HepG2 (cell line): ENCODE results near the gene NT5C2. TPM values are rescaled to one million over a fixed set of nuclear protein-coding genes. Genes with fewer than 3 reads are reported as not detected.
A peak's percentile ranks its signal among the peaks of the same experiment; 100 is the strongest.

Source experiments
- CBX2 ChIP-seq, 2 experiments: fragments of 200-600 bp in 1 of 2; sonication (generic); formaldehyde crosslinking in 1 of 2; IDR thresholded peaks; 2 replicates each; pipeline versions ENCODE4 v1.7.0 to v1.8.1; 2018 to 2022; ENCODE audit warnings: low read depth in 2 of 2, low read length in 1 of 2, mild to moderate bottlenecking in 1 of 2, missing genetic modification reagents in 1 of 2
- EP300 ChIP-seq, 3 experiments: sonication (generic) in 1 of 3; formaldehyde crosslinking in 1 of 3; IDR thresholded peaks; 2 replicates each; pipeline versions ENCODE4 v1.5.1 to v1.6.1; 2011 to 2020; ENCODE audit warnings: low read depth in 2 of 3, low read length in 2 of 3, borderline replicate concordance in 1 of 3, improper control_type of control experiment in 1 of 3, mild to moderate bottlenecking in 1 of 3, missing genetic modification reagents in 1 of 3, moderate library complexity in 1 of 3
- ERF ChIP-seq: IDR thresholded peaks from 2 replicates; pipeline ENCODE4 v1.6.1; 2018; ENCODE audit warnings: missing biosample characterization, missing genetic modification reagents
- FOXA3 ChIP-seq: IDR thresholded peaks from 2 replicates; pipeline ENCODE4 v1.6.1; 2016; ENCODE audit warnings: missing genetic modification reagents, missing compliant biosample characterization
- GABPA ChIP-seq, 2 experiments: IDR thresholded peaks; 2 replicates each; pipeline ENCODE4 v1.6.1; 2011 to 2016; ENCODE audit warnings: low read depth in 2 of 2, low read length in 1 of 2, missing biosample characterization in 1 of 2, missing genetic modification characterization in 1 of 2
- GATAD1 ChIP-seq: IDR thresholded peaks from 2 replicates; pipeline ENCODE4 v1.6.1; 2016; ENCODE audit warnings: missing genetic modification reagents, missing compliant biosample characterization
- HMG20A ChIP-seq: IDR thresholded peaks from 2 replicates; pipeline ENCODE4 v1.6.1; 2016; ENCODE audit warnings: borderline replicate concordance
- IRF2 ChIP-seq: IDR thresholded peaks from 2 replicates; pipeline ENCODE4 v1.6.1; 2018; ENCODE audit warnings: missing genetic modification reagents, missing compliant biosample characterization
- MEF2D ChIP-seq: sonication (generic); formaldehyde crosslinking; IDR thresholded peaks from 2 replicates; pipeline ENCODE4 v1.5.1; 2020; ENCODE audit warnings: mild to moderate bottlenecking, missing genetic modification reagents
- NCOA2 ChIP-seq: sonication (generic); formaldehyde crosslinking; IDR thresholded peaks from 2 replicates; pipeline ENCODE4 v1.8.0; 2022; ENCODE audit warnings: inconsistent platforms
- NFE2 ChIP-seq: sonication (generic); formaldehyde crosslinking; IDR thresholded peaks from 2 replicates; pipeline ENCODE4 v1.4.0; 2020; ENCODE audit warnings: missing genetic modification reagents
- NR2F6 ChIP-seq, 2 experiments: IDR thresholded peaks; 2 replicates each; pipeline ENCODE4 v1.6.1; 2016; ENCODE audit warnings: antibody characterized with exemption in 1 of 2, mild to moderate bottlenecking in 1 of 2
- POLR2A ChIP-seq, 2 experiments: IDR thresholded peaks; 2 replicates each; pipeline ENCODE4 v1.6.1; 2011; ENCODE audit warnings: low read depth in 2 of 2, low read length in 2 of 2, mild to moderate bottlenecking in 1 of 2, moderate library complexity in 1 of 2; ENCODE audit not compliant: insufficient read depth in 1 of 2
- POLR2G ChIP-seq: fragments of 200-400 bp; formaldehyde crosslinking; IDR thresholded peaks from 2 replicates; pipeline ENCODE4 v1.6.1; 2018; ENCODE audit warnings: mild to moderate bottlenecking, low read depth, low read length, moderate library complexity
- RXRB ChIP-seq: IDR thresholded peaks from 2 replicates; pipeline ENCODE4 v1.6.1; 2016; ENCODE audit warnings: borderline replicate concordance, missing genetic modification reagents, missing compliant biosample characterization
- SAP130 ChIP-seq: IDR thresholded peaks from 2 replicates; pipeline ENCODE4 v1.6.1; 2016; ENCODE audit warnings: low read depth
- TAF1 ChIP-seq: sonication (generic); formaldehyde crosslinking; IDR thresholded peaks from 2 replicates; pipeline ENCODE4 v1.4.0; 2020; ENCODE audit warnings: missing genetic modification reagents
- TEAD3 ChIP-seq: optimal IDR thresholded peaks from 2 replicates; pipeline ENCODE3; 2016; ENCODE audit warnings: borderline replicate concordance
- THAP11 ChIP-seq: IDR thresholded peaks from 2 replicates; pipeline ENCODE4 v1.6.1; 2016; ENCODE audit warnings: missing biosample characterization, missing genetic modification reagents
- ZFAT ChIP-seq: sonication (generic); formaldehyde crosslinking; conservative IDR thresholded peaks from 2 replicates; pipeline ENCODE4 v1.8.1; 2023; ENCODE audit warnings: missing genetic modification reagents, inconsistent platforms
- ZKSCAN1 ChIP-seq: fragments of 150-350 bp; IDR thresholded peaks from 2 replicates; pipeline ENCODE4 v1.6.1; 2014; ENCODE audit warnings: low read length
- ZNF331 ChIP-seq: sonication (generic); formaldehyde crosslinking; IDR thresholded peaks from 2 replicates; pipeline ENCODE4 v1.4.0; 2020; ENCODE audit warnings: missing genetic modification reagents
- ZNF383 ChIP-seq: sonication (generic); formaldehyde crosslinking; IDR thresholded peaks from 2 replicates; pipeline ENCODE4 v1.4.0; 2020; ENCODE audit warnings: missing genetic modification reagents, mild to moderate bottlenecking, borderline replicate concordance
- ZNF703 ChIP-seq: sonication (generic); formaldehyde crosslinking; IDR thresholded peaks from 2 replicates; pipeline ENCODE4 v1.5.1; 2020; ENCODE audit warnings: missing genetic modification reagents, mild to moderate bottlenecking, moderate library complexity, borderline replicate concordance
- polyA plus RNA-seq, 8 experiments: library from polyadenylated mRNA; depleted of rRNA in 3 of 8; stranded (reverse) in 7 of 8; unstranded in 1 of 8; fragments of >200 nt; fragmentation: Illumina TruSeq in 4 of 8; extraction: Trizol in 4 of 8; gene quantifications; 2 replicates each; pipeline versions ENCODE4 v1.2.1 to v1.2.3, GENCODE V29; 2011 to 2016; ENCODE audit warnings: low read depth in 4 of 8, missing spikeins in 1 of 8, mixed read lengths in 1 of 8; ENCODE audit not compliant: insufficient read depth in 1 of 8
- total RNA-seq, 5 experiments: library from RNA; depleted of rRNA; stranded (reverse); fragments of >200 nt; fragmentation: Illumina TruSeq; extraction: Trizol; gene quantifications; 2 replicates each; pipeline ENCODE4 v1.2.3, GENCODE V29; 2016; ENCODE audit warnings: low read depth in 1 of 5
- TF ChIP-seq, protein P1 (sequence below): sonication (generic); formaldehyde crosslinking; IDR thresholded peaks from 2 replicates; pipeline ENCODE4 v1.4.0; 2020; ENCODE audit warnings: missing genetic modification reagents
- TF ChIP-seq, protein P2 (sequence below), 2 experiments: fragments of 450-650 bp in 1 of 2; sonication (generic) in 1 of 2; formaldehyde crosslinking; IDR thresholded peaks; 2 replicates each; pipeline versions ENCODE4 v1.5.0 to v1.8.0; 2020 to 2022; ENCODE audit warnings: mild to moderate bottlenecking in 1 of 2, missing genetic modification reagents in 1 of 2
- TF ChIP-seq, protein P3 (sequence below): sonication (generic); formaldehyde crosslinking; IDR thresholded peaks from 2 replicates; pipeline ENCODE4 v1.4.0; 2020; ENCODE audit warnings: missing genetic modification reagents, borderline replicate concordance
- TF ChIP-seq, protein P4 (sequence below): IDR thresholded peaks from 2 replicates; pipeline ENCODE4 v1.6.1; 2016; ENCODE audit warnings: mild to moderate bottlenecking

The NT5C2 gene
- total and polyA plus RNA-seq, 2 of the 13 experiments (the other 11 are each of a cell fraction or from before 2014, with no cell fraction given): 40.6 to 55.2 TPM

DNA sequence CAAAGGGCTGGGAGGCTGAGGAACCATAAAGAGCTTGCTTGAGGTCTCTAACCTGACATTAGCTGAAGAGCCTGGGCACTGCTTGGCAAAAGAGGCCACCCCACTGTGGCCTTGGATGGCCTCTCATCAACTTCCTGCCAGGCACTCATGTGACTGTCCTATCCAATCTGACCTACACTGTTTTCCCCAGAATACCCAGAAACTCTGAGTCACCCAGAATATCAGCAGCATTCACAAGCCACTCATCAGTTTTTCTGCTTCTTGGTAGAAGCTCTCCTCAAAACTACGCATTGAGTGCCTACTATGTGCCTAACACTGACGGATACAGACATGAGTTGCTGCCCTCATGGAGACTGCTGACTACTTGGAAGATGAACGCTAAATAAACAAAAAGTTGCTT is 4.1 kb upstream of the NT5C2 start (continued):
- TF ChIP-seq SAP130 (CRISPR knock-in tag): peak; percentile 75
- 0 out of 2 replicates have a peak, but pooled peaks have one; percentile 20 for TF ChIP-seq THAP11
- TF ChIP-seq, protein P1, sequence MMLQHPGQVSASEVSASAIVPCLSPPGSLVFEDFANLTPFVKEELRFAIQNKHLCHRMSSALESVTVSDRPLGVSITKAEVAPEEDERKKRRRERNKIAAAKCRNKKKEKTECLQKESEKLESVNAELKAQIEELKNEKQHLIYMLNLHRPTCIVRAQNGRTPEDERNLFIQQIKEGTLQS: no peak
- peak; percentile 51 for TF ChIP-seq NCOA2 (CRISPR knock-in tag)
- TF ChIP-seq ERF (CRISPR knock-in tag): 0 out of 2 replicates have a peak, but pooled peaks have one; percentile 32
- TF ChIP-seq CBX2 (IDR thresholded peaks at IDR 0.05; ENCODE audit: low read depth, low read length): no peak
- TF ChIP-seq CBX2 (CRISPR knock-in tag; IDR thresholded peaks at IDR 0.05; ENCODE audit: low read depth): no peak
- TF ChIP-seq RXRB (CRISPR knock-in tag): peak; percentile 95
- TF ChIP-seq ZNF331 (CRISPR knock-in tag): peak; percentile 46; the same call in 1 of the 2 replicates
- TF ChIP-seq, protein P2, sequence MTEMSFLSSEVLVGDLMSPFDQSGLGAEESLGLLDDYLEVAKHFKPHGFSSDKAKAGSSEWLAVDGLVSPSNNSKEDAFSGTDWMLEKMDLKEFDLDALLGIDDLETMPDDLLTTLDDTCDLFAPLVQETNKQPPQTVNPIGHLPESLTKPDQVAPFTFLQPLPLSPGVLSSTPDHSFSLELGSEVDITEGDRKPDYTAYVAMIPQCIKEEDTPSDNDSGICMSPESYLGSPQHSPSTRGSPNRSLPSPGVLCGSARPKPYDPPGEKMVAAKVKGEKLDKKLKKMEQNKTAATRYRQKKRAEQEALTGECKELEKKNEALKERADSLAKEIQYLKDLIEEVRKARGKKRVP (CRISPR knock-in tag; IDR thresholded peaks at IDR 0.05): 0 out of 4 replicates have a peak, but pooled peaks of 1 of the 2 experiments have one; percentile 25
- peak; percentile 28; the same call in 1 of the 2 replicates for TF ChIP-seq POLR2G
- TF ChIP-seq ZKSCAN1: peak; percentile 95
- no peak for TF ChIP-seq ZNF383 (CRISPR knock-in tag)
- TF ChIP-seq ZFAT (CRISPR knock-in tag): no peak
- TF ChIP-seq TEAD3: peak; percentile 40
- TF ChIP-seq FOXA3 (CRISPR knock-in tag): 0 out of 2 replicates have a peak, but pooled peaks have one; percentile 23
- TF ChIP-seq, protein P3, sequence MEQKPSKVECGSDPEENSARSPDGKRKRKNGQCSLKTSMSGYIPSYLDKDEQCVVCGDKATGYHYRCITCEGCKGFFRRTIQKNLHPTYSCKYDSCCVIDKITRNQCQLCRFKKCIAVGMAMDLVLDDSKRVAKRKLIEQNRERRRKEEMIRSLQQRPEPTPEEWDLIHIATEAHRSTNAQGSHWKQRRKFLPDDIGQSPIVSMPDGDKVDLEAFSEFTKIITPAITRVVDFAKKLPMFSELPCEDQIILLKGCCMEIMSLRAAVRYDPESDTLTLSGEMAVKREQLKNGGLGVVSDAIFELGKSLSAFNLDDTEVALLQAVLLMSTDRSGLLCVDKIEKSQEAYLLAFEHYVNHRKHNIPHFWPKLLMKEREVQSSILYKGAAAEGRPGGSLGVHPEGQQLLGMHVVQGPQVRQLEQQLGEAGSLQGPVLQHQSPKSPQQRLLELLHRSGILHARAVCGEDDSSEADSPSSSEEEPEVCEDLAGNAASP (CRISPR knock-in tag): peak; percentile 96
- no peak for TF ChIP-seq ZNF703 (CRISPR knock-in tag)
- TF ChIP-seq HMG20A: 0 out of 2 replicates have a peak, but pooled peaks have one; percentile 32
- TF ChIP-seq EP300 (IDR thresholded peaks at IDR 0.05; ENCODE audit: low read depth in 2 of 2, low read length in 2 of 2): peak in 1 of 2 experiments; percentile 18; a peak in 1 of 4 replicates
- TF ChIP-seq EP300 (CRISPR knock-in tag; IDR thresholded peaks at IDR 0.05; ENCODE audit: borderline replicate concordance): peak; percentile 40
- peak; percentile 32; the same call in 1 of the 2 replicates for TF ChIP-seq TAF1 (CRISPR knock-in tag)
- no peak for TF ChIP-seq NR2F6 (IDR thresholded peaks at IDR 0.05)
- 0 out of 2 replicates have a peak, but pooled peaks have one; percentile 43 for TF ChIP-seq NR2F6 (CRISPR knock-in tag; IDR thresholded peaks at IDR 0.05)
- TF ChIP-seq IRF2 (CRISPR knock-in tag): peak; percentile 22; the same call in 1 of the 2 replicates
- TF ChIP-seq MEF2D (CRISPR knock-in tag): no peak
- no peak for TF ChIP-seq GABPA (IDR thresholded peaks at IDR 0.05; ENCODE audit: low read depth, low read length)
- peak; percentile 45; the same call in 1 of the 2 replicates for TF ChIP-seq GABPA (CRISPR knock-in tag; IDR thresholded peaks at IDR 0.05; ENCODE audit: low read depth)
- TF ChIP-seq POLR2A (IDR thresholded peaks at IDR 0.05; ENCODE audit: insufficient read depth in 1 of 2, low read depth in 2 of 2, low read length in 2 of 2): peak in 1 of 2 experiments; percentile 43; a peak in 1 of 4 replicates
- TF ChIP-seq GATAD1 (CRISPR knock-in tag): 0 out of 2 replicates have a peak, but pooled peaks have one; percentile 34
- 0 out of 2 replicates have a peak, but pooled peaks have one; percentile 13 for TF ChIP-seq NFE2 (CRISPR knock-in tag)
- TF ChIP-seq, protein P4, sequence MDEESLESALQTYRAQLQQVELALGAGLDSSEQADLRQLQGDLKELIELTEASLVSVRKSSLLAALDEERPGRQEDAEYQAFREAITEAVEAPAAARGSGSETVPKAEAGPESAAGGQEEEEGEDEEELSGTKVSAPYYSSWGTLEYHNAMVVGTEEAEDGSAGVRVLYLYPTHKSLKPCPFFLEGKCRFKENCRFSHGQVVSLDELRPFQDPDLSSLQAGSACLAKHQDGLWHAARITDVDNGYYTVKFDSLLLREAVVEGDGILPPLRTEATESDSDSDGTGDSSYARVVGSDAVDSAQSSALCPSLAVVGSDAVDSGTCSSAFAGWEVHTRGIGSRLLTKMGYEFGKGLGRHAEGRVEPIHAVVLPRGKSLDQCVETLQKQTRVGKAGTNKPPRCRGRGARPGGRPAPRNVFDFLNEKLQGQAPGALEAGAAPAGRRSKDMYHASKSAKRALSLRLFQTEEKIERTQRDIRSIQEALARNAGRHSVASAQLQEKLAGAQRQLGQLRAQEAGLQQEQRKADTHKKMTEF (CRISPR knock-in tag): peak; percentile 60
